Testis (tissue), 2 donors: Measurements from ENCODE around the gene ZNF444.

Experiments
- POLR2A ChIP-seq: fragments of 450-650 bp; IDR thresholded peaks from one replicate; pipeline ENCODE4 v1.6.1; 2017; ENCODE audit warnings: antibody characterized with exemption, mild to moderate bottlenecking, moderate library complexity
- TF ChIP-seq, protein P1 (sequence below), 3 experiments: fragments of 450-650 bp in 2 of 3; fragments of 200-600 bp in 1 of 3; sonication (generic) in 1 of 3; IDR thresholded peaks; one replicate each; pipeline ENCODE4 v1.5.1; 2016 to 2019; ENCODE audit warnings: antibody characterized with exemption in 3 of 3, mild to moderate bottlenecking in 2 of 3, moderate library complexity in 1 of 3

- no peak for TF ChIP-seq POLR2A
- TF ChIP-seq, protein P1, sequence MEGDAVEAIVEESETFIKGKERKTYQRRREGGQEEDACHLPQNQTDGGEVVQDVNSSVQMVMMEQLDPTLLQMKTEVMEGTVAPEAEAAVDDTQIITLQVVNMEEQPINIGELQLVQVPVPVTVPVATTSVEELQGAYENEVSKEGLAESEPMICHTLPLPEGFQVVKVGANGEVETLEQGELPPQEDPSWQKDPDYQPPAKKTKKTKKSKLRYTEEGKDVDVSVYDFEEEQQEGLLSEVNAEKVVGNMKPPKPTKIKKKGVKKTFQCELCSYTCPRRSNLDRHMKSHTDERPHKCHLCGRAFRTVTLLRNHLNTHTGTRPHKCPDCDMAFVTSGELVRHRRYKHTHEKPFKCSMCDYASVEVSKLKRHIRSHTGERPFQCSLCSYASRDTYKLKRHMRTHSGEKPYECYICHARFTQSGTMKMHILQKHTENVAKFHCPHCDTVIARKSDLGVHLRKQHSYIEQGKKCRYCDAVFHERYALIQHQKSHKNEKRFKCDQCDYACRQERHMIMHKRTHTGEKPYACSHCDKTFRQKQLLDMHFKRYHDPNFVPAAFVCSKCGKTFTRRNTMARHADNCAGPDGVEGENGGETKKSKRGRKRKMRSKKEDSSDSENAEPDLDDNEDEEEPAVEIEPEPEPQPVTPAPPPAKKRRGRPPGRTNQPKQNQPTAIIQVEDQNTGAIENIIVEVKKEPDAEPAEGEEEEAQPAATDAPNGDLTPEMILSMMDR (IDR thresholded peaks at IDR 0.05) = no peak
Measured at GRCh38 chr19:56146904-56147303, 5.8 kb downstream of the ZNF444 start.
